ENCODE data around the gene CNTN1.

Gene CNTN1

DNA sequence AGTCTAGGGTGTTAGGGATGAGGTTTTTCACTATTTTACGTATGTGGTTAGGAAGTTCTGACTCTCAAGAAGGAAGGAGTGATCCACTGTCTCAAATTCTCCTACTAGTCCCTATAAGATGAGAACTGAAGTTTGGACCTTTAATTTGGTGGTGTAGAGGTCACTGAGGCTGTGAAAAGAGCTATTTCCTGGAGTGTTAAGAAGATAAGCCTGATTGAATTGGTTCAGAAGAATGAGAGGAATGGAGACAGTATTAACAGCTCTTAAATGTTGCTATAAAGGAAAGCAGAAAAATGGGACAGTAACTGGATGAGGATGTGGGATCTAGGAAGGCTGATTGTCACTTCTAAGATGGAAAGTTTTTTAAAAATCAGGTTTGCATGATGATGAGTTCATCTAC is 57.6 kb downstream of the CNTN1 start:
- no peak for DNase-seq (ENCODE audit: low read depth in 1 of 2, low spot score in 1 of 2)
- in situ Hi-C loops (cut with HindIII; ENCODE audit: low pct_unique_long_range_greater_than_20kb, low sequenced_read_pairs), result no loop called here
- no peak for TF ChIP-seq JUND (IDR thresholded peaks at IDR 0.05; ENCODE audit: low read depth)

GRCh38 chr12:40752011-40752410 is 59.8 kb downstream of the CNTN1 start:
- no peak for TF ChIP-seq JUND (IDR thresholded peaks at IDR 0.05; ENCODE audit: low read depth)
- in situ Hi-C loops (cut with HindIII; ENCODE audit: low pct_unique_long_range_greater_than_20kb, low sequenced_read_pairs), result no loop called here
- no peak for DNase-seq (ENCODE audit: low read depth in 1 of 2, low spot score in 1 of 2)

DNA sequence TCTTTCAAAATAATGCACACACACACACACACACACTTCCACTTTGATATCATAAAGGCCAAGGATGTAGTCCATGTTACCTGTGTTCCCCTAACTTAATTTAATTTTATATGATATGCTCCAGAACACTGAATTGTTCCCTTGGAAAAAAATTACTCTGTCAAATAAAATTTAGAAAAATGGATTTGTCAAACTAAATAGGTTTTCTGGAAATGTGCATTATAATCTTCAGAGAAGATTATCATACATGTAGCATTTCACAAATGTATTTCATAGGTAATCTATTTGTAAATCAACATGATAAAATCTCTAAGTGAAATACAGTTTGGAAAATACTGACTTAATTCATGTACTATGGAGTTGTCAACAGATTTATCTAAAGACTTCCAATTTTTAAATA is 68.6 kb downstream of the CNTN1 start:
- no peak for DNase-seq (ENCODE audit: low read depth in 1 of 2, low spot score in 1 of 2)
- in situ Hi-C loops (cut with HindIII; ENCODE audit: low pct_unique_long_range_greater_than_20kb, low sequenced_read_pairs), result no loop called here
- no peak for TF ChIP-seq JUND (IDR thresholded peaks at IDR 0.05; ENCODE audit: low read depth)

DNA sequence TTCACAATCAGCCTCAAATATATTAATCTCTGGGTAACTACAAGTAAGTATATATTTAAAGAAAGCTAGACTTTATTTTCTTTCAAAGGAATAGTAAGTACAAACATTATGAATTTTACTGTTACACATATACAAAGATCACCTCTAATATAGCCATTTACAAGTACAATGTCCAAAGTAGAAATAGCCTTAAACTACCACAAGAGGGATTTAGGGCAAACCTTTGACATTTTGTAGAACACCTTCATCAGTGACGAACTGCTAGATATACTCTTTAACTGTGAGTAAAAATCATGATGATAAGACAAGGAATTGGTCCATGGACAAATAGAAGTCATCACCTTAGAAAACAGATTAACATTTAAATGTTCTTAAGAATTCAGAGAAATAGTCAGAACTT is 69.8 kb downstream of the CNTN1 start:
- TF ChIP-seq JUND (IDR thresholded peaks at IDR 0.05; ENCODE audit: low read depth), result no peak
- in situ Hi-C loops (cut with HindIII; ENCODE audit: low pct_unique_long_range_greater_than_20kb, low sequenced_read_pairs), result no loop called here
- DNase-seq (ENCODE audit: low read depth in 1 of 2, low spot score in 1 of 2), result no peak

DNA sequence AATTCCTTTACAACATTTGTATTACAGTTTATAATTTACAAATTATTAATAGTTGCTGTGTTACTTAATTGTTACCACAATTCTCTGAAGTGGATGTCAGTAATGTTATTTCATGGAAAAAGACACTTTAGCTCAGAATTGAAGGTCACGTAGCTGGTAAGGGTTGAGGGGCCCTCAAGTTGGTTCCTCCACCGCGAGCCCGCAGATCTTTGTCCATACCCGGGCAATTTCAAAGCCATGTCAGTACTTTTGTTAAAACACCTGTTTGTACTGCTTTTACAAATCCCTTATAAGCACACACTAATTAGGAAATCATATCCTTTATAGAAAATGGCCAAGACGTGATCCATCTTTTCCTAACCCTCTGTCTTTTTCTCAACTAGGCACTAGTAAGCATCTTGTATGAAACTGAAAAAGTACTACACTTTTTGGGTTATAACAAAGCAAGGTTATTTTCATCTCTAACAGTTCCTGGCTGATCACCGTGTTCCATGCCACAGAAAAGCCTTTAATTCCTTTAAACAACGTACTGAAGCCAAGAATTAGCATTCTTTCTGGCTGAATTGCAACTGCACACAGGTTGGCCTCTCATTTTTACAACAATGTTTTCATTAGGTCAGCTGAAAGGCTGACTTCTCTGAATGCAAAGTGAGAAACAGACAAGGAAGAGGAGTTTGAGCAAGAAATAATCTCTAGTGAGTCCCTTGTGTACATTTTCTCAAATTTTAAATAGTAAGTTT is 76.1 kb downstream of the CNTN1 start:
- DNase-seq (ENCODE audit: low read depth in 1 of 2, low spot score in 1 of 2), result no peak
- TF ChIP-seq JUND (IDR thresholded peaks at IDR 0.05; ENCODE audit: low read depth), result no peak
- in situ Hi-C loops (cut with HindIII; ENCODE audit: low pct_unique_long_range_greater_than_20kb, low sequenced_read_pairs), result no loop called here

- in situ Hi-C loops (cut with HindIII; ENCODE audit: low pct_unique_long_range_greater_than_20kb, low sequenced_read_pairs), result no loop called here
- no peak for TF ChIP-seq JUND (IDR thresholded peaks at IDR 0.05; ENCODE audit: low read depth)
- no peak for DNase-seq (ENCODE audit: low read depth in 1 of 2, low spot score in 1 of 2)
These were observed 77.6 kb downstream of the CNTN1 start for GRCh38 chr12:40769846-40770245.

DNA sequence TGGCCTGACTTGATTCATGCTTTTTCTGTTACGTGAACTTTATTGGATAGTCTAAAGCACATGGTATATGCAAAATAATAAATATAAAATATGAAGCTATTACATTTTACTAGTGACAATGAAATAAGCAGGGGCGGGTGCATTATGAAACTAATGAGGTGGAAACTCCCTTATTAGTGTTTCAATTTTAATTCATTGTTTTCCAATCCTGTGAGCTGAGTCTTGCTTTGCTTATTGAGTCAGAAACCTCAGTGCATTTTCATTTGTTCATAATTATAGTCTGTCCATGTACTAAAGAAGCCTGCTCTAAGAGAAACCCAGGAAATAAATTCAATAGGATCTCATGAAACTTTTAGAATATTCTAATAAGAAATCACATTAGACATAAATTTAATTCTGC is 78.5 kb downstream of the CNTN1 start:
- in situ Hi-C loops (cut with HindIII; ENCODE audit: low pct_unique_long_range_greater_than_20kb, low sequenced_read_pairs), result no loop called here
- no peak for TF ChIP-seq JUND (IDR thresholded peaks at IDR 0.05; ENCODE audit: low read depth)
- DNase-seq (ENCODE audit: low read depth in 1 of 2, low spot score in 1 of 2), result no peak

- in situ Hi-C loops (cut with HindIII; ENCODE audit: low pct_unique_long_range_greater_than_20kb, low sequenced_read_pairs), result no loop called here
- no peak for DNase-seq (ENCODE audit: low read depth in 1 of 2, low spot score in 1 of 2)
- no peak for TF ChIP-seq JUND (IDR thresholded peaks at IDR 0.05; ENCODE audit: low read depth)
These were observed 83.4 kb downstream of the CNTN1 start for GRCh38 chr12:40775661-40776060.

GRCh38 chr12:40784102-40784501 is 91.9 kb downstream of the CNTN1 start:
- in situ Hi-C loops (cut with HindIII; ENCODE audit: low pct_unique_long_range_greater_than_20kb, low sequenced_read_pairs), result no loop called here
- DNase-seq (ENCODE audit: low read depth in 1 of 2, low spot score in 1 of 2), result no peak
- TF ChIP-seq JUND (IDR thresholded peaks at IDR 0.05; ENCODE audit: low read depth), result no peak

- DNase-seq (ENCODE audit: low read depth in 1 of 2, low spot score in 1 of 2), result no peak
- TF ChIP-seq JUND (IDR thresholded peaks at IDR 0.05; ENCODE audit: low read depth), result no peak
- in situ Hi-C loops (cut with HindIII; ENCODE audit: low pct_unique_long_range_greater_than_20kb, low sequenced_read_pairs), result no loop called here
These were observed 96.0 kb downstream of the CNTN1 start for GRCh38 chr12:40788276-40788675.

- no peak for TF ChIP-seq JUND (IDR thresholded peaks at IDR 0.05; ENCODE audit: low read depth)
- in situ Hi-C loops (cut with HindIII; ENCODE audit: low pct_unique_long_range_greater_than_20kb, low sequenced_read_pairs), result no loop called here
These were observed 100.7 kb downstream of the CNTN1 start for GRCh38 chr12:40792792-40793386.

GRCh38 chr12:40793471-40793870 is 101.2 kb downstream of the CNTN1 start:
- DNase-seq (ENCODE audit: low read depth in 1 of 2, low spot score in 1 of 2), result no peak
- in situ Hi-C loops (cut with HindIII; ENCODE audit: low pct_unique_long_range_greater_than_20kb, low sequenced_read_pairs), result no loop called here
- TF ChIP-seq JUND (IDR thresholded peaks at IDR 0.05; ENCODE audit: low read depth), result no peak

More at GRCh38 chr12:40792792-40793386, 100.7 kb downstream of the CNTN1 start:
- DNase-seq (ENCODE audit: low read depth in 1 of 2, low spot score in 1 of 2), result no peak

GRCh38 chr12:40794087-40794486 is 101.8 kb downstream of the CNTN1 start:
- DNase-seq (ENCODE audit: low read depth in 1 of 2, low spot score in 1 of 2), result no peak
- TF ChIP-seq JUND (IDR thresholded peaks at IDR 0.05; ENCODE audit: low read depth), result no peak
- in situ Hi-C loops (cut with HindIII; ENCODE audit: low pct_unique_long_range_greater_than_20kb, low sequenced_read_pairs), result no loop called here

- in situ Hi-C loops (cut with HindIII; ENCODE audit: low pct_unique_long_range_greater_than_20kb, low sequenced_read_pairs), result no loop called here
- no peak for DNase-seq (ENCODE audit: low read depth in 1 of 2, low spot score in 1 of 2)
- TF ChIP-seq JUND (IDR thresholded peaks at IDR 0.05; ENCODE audit: low read depth), result no peak
These were observed 108.8 kb downstream of the CNTN1 start for GRCh38 chr12:40801082-40801481.

Measured in T47D (cell line).